Activated CD8-positive, alpha-beta memory T cell treated with anti-CD3 and anti-CD28 coated beads, Interleukin-2, amount 50 U/mL, for 24 hours (primary cell): ENCODE measurements around the gene SLC46A1.

ENCODE experiments used
- DNase-seq: peaks from one replicate; pipeline ENCODE4 v3.0.0-alpha.2; 2020; ENCODE audit errors: extremely low read depth

Gene SLC46A1

GRCh38 chr17:28379814-28380801, 25.9 kb downstream of the SLC46A1 start:
- DNase-seq = no peak

GRCh38 chr17:28372945-28373274, 33.1 kb downstream of the SLC46A1 start:
- DNase-seq = no peak

GRCh38 chr17:28372203-28372944, 33.6 kb downstream of the SLC46A1 start:
- DNase-seq = no peak

- DNase-seq = peak; percentile 71
These were observed 34.5 kb downstream of the SLC46A1 start, which contains the start of gene SARM1 for GRCh38 chr17:28371245-28372202. SARM1 (plus strand) TSS chr17:28371694; CDS start chr17:28372033, 339 bp downstream.

GRCh38 chr17:28370744-28371103, 35.3 kb downstream of the SLC46A1 start:
- no peak for DNase-seq

GRCh38 chr17:28370035-28370743, 35.8 kb downstream of the SLC46A1 start, which contains the start of gene VTN:
VTN (minus strand) TSS chr17:28370307; CDS start chr17:28370203, 104 bp downstream.
- DNase-seq = no peak

GRCh38 chr17:28369684-28370034, 36.4 kb downstream of the SLC46A1 start:
- DNase-seq = no peak

GRCh38 chr17:28368915-28369683, 36.9 kb downstream of the SLC46A1 start:
- DNase-seq = no peak

GRCh38 chr17:28368306-28368831, 37.6 kb downstream of the SLC46A1 start:
- DNase-seq = no peak

GRCh38 chr17:28367641-28368305, 38.2 kb downstream of the SLC46A1 start:
- DNase-seq = no peak

GRCh38 chr17:28366605-28367004, 39.4 kb downstream of the SLC46A1 start:
- no peak for DNase-seq

- no peak for DNase-seq
These were observed 40.5 kb downstream of the SLC46A1 start for GRCh38 chr17:28365487-28365886.

GRCh38 chr17:28364665-28365363, 41.2 kb downstream of the SLC46A1 start, which contains the start of gene SEBOX:
SEBOX (minus strand) TSS chr17:28365199; CDS start chr17:28365151, 48 bp downstream.
- DNase-seq = no peak

GRCh38 chr17:28363776-28364650, 42.0 kb downstream of the SLC46A1 start:
- no peak for DNase-seq

GRCh38 chr17:28363186-28363585, 42.8 kb downstream of the SLC46A1 start:
- DNase-seq = no peak

GRCh38 chr17:28357901-28358197, 48.2 kb downstream of the SLC46A1 start:
- no peak for DNase-seq

GRCh38 chr17:28357061-28357900, 48.7 kb downstream of the SLC46A1 start, which contains the start of gene POLDIP2:
POLDIP2 (minus strand) TSS chr17:28357527; CDS start chr17:28357448, 79 bp downstream.
- peak; percentile 88 for DNase-seq
